GM21381 (cell line): ENCODE results near the gene HSD17B11.
"Not testable (repeated sequence)": the region's sequence is repeated elsewhere in the genome, so short reads cannot be mapped to it uniquely, and the experiment has no call there.

Source experiments
- ATAC-seq: cut with Tn5 transposase; IDR thresholded peaks from one replicate; pipeline ENCODE4 v1.9.1; 2021; ENCODE audit warnings: mild to moderate bottlenecking, moderate library complexity; ENCODE audit not compliant: unreplicated experiment

The HSD17B11 gene

DNA sequence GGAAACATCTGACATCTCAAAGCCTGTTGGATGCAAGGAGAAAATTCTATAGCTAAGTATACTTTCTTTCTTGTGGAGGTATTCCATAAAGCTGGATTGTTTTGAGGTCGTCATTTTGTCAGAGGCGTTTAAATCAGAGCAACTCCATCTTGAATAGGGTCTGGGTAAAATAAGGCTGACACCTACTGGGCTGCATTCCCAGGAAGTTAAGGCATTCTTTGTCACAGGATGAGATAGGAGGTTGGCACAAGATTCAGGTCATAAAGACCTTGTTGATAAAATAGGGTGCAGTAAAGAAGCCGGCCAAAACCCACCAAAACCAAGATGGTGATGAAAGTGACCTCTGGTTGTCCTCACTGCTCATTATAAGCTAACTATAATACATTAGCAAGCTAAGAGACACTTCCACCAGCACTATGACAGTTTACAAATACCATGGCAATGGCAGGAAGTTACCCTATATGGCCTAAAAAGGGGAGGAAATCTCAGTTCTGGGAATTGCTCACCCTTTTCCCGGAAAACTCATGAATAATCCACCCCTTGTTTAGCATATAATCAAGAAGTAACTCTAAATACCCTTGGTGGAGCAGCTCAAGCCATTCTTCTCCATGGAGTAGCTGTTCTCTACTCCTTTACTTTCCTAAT is 80.2 kb downstream of the HSD17B11 start:
- ATAC-seq: no peak

DNA sequence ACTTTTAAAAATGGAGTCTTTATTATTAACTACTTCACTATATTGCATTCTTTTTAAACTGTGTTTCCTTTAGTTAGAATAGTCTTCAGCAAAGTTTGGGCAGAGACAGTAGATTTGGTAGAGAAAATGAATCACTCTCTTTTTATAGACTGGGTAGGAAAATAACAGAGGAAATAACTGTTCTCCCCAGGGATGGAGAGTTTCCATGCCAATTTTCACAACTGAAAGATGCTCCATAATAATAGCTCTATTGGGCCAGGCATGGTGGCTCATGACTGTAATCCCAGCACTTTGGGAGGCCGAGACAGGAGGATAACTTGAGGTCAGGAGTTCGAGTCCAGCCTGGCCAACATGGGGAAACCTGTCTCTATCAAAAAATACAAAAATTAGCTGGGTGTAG is 81.4 kb downstream of the HSD17B11 start:
- ATAC-seq: no peak

DNA sequence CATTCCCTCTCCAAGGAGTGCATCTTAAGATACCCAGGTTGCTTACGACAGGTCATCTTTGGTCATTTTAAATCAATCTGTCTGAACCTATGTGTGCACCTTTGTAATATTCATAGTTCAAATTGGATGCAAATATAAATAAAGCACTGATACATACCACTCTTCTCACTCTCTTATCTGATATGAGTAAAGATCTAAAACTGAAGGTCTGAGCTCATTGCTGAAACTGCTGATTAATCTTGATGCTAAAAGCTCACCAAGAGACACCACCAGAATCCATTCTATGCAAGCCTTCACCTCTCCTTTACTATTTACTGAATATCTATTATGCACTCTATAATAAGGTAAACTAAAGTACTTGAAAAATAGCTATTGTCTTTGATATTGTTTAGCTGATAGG is 84.9 kb downstream of the HSD17B11 start:
- no peak for ATAC-seq

DNA sequence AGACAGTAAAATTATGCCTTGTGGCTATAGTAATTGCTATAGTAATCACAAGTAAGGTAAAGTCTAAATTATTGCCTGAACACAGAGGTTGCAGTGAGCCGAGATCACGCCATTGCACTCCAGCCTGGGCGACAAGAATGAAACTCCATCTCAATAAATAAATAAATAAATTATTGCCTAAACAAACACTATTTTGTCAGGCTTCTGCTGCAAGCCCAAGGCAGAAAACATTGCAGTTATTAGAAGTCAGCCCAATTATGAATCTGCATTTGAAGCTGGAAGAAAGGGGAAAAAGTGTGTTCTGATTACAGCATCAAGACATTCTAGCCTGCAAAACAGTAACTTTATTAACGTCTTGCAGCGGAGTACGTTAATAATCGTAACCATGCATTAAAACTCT is 85.4 kb downstream of the HSD17B11 start:
- ATAC-seq: no peak

DNA sequence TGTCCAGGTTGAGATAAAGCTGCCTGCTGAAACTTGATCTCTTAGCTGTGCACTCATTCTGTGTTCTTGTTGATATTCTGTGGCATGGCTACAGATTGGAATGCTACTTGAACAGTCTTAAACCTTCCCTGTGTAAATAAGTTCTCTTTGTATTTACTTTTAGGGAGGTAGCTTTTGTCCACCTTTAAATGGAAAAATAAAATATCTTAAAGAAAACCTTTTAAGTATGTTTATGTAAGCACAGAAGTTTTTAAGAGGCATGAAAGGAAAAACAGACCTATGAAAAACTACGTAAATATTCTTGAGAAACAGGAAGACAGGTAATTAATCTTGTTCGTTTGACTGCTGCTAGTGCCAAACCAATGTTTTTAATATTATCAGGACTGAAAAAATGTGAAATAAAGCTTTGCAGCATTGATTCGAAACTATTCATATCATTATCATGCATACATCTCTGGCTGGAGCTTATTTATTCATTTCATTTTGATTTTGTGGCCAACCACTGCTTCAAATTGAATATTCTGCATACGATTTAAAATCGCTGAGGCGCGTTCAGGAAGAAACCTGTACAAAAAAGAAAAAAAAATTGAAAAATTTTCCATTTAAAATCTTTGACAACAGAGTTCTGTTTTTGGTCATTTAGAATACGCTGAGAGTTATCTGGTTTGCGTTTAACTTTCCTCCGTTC is 86.1 kb downstream of the HSD17B11 start:
- no peak for ATAC-seq

DNA sequence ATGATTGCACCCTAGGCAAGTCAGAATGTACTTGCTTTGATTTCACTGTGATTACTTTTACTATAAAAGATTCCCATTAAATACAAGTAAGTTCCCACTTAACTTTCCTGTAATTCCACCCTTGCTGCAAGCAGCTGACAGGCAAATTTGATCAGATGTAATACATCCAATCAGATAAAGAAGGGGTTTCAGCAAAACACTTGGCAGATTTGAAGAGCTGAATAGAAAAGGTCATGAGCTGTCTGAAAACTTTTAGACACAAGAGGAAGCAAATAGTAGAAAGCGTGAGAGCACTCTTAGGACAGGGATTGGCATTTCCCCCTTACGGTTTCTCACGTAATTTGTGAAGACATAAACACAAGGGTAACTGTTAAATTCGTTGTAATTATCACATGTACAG is 91.1 kb downstream of the HSD17B11 start:
- ATAC-seq: no peak

DNA sequence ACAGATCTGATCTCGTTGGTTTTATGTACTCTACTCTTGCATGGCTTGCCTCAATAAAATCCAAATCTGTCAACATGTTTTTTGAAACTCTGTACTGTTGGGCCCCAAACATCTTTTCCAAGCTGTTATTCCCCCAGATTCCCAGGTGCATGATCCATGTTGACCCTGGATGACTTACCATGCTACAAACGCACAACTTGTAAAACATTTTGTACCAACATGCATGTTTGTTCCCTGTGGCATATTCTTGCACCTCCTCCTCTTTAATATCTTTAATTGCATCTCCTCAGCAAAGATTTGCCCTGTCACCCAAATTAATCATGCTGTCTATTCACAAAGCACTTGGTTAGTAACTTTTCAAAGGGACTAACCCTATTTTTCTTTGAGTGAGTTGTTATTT is 92.6 kb downstream of the HSD17B11 start:
- ATAC-seq: no peak

DNA sequence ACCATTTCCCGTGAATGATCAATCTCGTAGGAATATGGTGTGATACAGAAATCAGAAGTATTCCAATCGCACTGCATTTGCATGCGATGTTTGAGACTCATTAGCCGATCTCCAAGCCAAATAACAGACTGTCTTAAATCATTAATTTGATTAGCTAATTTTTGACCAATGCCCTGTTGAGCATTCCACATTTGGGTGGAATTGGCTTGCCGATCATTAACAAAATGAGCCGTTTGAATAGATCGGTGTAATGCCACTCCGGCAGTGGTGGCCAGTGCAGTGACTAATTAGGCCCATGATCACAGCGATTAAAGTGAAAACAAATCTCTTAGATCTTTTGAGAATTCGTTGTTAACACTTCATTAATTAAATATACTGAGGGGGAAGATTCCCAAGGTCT is 96.1 kb downstream of the HSD17B11 start:
- ATAC-seq: not testable (repeated sequence)

DNA sequence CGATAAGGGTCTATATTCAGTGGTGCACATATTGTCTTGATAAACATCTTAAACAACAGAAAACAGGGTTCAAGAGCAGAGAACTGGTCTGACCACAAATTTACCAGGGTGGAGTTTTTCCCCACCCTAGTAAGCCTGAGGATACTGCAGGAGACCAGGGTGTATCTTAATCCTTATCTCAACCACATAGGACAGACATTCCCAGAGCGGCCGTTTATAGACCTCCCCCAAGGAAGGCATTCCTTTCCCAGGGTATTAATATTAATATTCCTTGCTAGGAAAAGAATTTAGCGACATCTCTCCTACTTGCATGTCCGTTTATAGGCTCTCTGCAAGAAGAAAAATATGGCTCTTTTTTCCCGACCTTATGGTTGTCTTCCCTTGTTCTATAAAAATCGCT is 97.1 kb downstream of the HSD17B11 start:
- ATAC-seq: not testable (repeated sequence)

DNA sequence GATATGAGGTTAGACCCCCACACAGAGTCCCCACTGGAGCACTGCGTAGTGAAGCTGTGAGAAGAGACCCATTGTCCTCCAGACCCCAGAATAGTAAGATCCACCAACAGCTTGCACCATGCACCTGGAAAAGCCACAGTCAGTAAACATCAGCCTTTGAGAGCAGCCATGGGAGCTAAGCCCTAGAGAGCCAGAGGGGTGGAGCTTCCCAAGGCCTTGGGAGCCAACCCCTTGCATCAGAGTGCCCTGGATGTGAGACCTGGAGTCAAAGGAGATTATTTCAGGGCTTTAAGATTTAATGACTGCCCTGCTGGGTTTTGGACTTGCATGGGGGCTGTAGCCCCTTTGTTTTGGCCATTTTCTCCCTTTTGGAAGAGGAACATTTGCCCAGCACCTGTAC is 104.0 kb downstream of the HSD17B11 start:
- ATAC-seq: no peak
